Ovary (tissue), 9 donors: ENCODE measurements around the gene RPS3A. TPM values are rescaled to one million over a fixed set of nuclear protein-coding genes. Genes with fewer than 3 reads are reported as not detected.

Experiments
- DNase-seq, 5 donors: peaks; one replicate each; pipeline ENCODE4 v3.0.0-alpha.2; 2019 to 2020
- H3K27ac ChIP-seq, 2 donors: fragments of 200-600 bp; one replicate each; pipeline versions ENCODE4 v1.5.1 to v1.8.0; 2019 to 2022
- H3K27me3 ChIP-seq: fragments of 200-600 bp; one replicate; pipeline ENCODE4 v1.8.0; 2022
- H3K36me3 ChIP-seq: fragments of 200-600 bp; sonication (generic); one replicate; pipeline ENCODE4 v1.5.1; 2019
- H3K4me1 ChIP-seq: one replicate; pipeline ENCODE4 v1.8.1; 2013; ENCODE audit warnings: mild to moderate bottlenecking, moderate library complexity; ENCODE audit not compliant: insufficient read depth
- H3K4me3 ChIP-seq: fragments of 200-600 bp; sonication (generic); one replicate; pipeline ENCODE4 v1.5.1; 2017
- H3K9me3 ChIP-seq, 2 donors: fragments of 200-600 bp in 1 of 2; sonication (generic) in 1 of 2; one replicate each; pipeline versions ENCODE4 v1.5.1 to v1.8.1; 2013 to 2019; ENCODE audit warnings: mild to moderate bottlenecking in 1 of 2, moderate library complexity in 1 of 2
- CTCF ChIP-seq, 3 donors: fragments of 450-650 bp in 2 of 3; fragments of 200-600 bp in 1 of 3; IDR thresholded peaks; one replicate each; pipeline versions ENCODE4 v1.5.1 to v1.8.0; 2016 to 2022; ENCODE audit warnings: antibody characterized with exemption in 3 of 3, mild to moderate bottlenecking in 1 of 3
- EP300 ChIP-seq: sonication (generic); formaldehyde crosslinking; IDR thresholded peaks from one replicate; pipeline ENCODE4 v1.6.1; 2017; ENCODE audit warnings: antibody characterized with exemption
- POLR2A ChIP-seq: fragments of 450-650 bp; IDR thresholded peaks from one replicate; pipeline ENCODE4 v1.6.1; 2017; ENCODE audit warnings: antibody characterized with exemption, mild to moderate bottlenecking, moderate library complexity
- WGBS, 3 donors: extraction: QIAGEN DNeasy Blood & Tissue Kit in 1 of 3; methylation state at CpG; one replicate each; pipeline versions ENCODE4 v1.1.5 to v1.1.7; 2013 to 2017; 5-methylcytosine and 5-hydroxymethylcytosine counted together
- intact Hi-C, 4 donors: fragments of 100-400 bp; cut with DNase I; formaldehyde crosslinking; loops; one replicate each; pipeline versions ENCODE4 v1.11.0 to v1.15.1; 2022 to 2023
- polyA plus RNA-seq, 2 donors: library from polyadenylated mRNA; stranded (reverse); fragments of 200-250 nt in 1 of 2; fragments of 350-450 nt in 1 of 2; fragmentation: Illumina TruSeq in 1 of 2; extraction: RNeasy Lipid Tissue Mini Kit (QIAGEN cat#74804) in 1 of 2; gene quantifications; one replicate each; pipeline ENCODE4 v1.2.3, GENCODE V29; 2013 to 2014
- total RNA-seq, 7 donors: library from RNA; depleted of rRNA in 2 of 7; stranded (reverse); fragments of >200 nt in 2 of 7; fragmentation: NEBNext Ultra II Directional in 3 of 7; extraction: Animal tissue kit (Norgen Biotek cat#: 25700) in 3 of 7; gene quantifications; one replicate each; pipeline versions ENCODE4 v1.1.0 to v1.2.4, GENCODE V29; 2016 to 2023
- donor health status: DM: no; HTN: no; CAD: no; lungs with moderate emphysema.
- donor health status: DM: no; HTN: no; CAD: no.
- donor health status: Bipolar disorder and iron deficiency.
- donor health status: DM: yes; HTN: yes; CAD: no.
- donor health status: DM: no; HTN: no; CAD: no.
- donor health status: DM: yes; HTN: yes; CAD: no.

RPS3A gene
- total and polyA plus RNA-seq, 9 donors: 3,970 to 14,418 (median 5,892) TPM

- WGBS, 3 donors: 89 to 100% (median 95%) methylated on average over 1 of the region's 1 CpG
- Histone ChIP-seq H3K4me1 (peaks cover 3% of the 10 kb centered on the region), H3K9me3 (no peaks in the 10 kb centered on the region), H3K4me3 (no peak overlapping the region), H3K27ac (no peak overlapping the region), H3K36me3 (no peaks in the 10 kb centered on the region), H3K27me3 (no peaks in the 10 kb centered on the region)
- intact Hi-C loops: no loop called here
- TF ChIP-seq POLR2A: no peak
- TF ChIP-seq EP300: no peak
- no peak for TF ChIP-seq CTCF (IDR thresholded peaks at IDR 0.05)
- no peak for DNase-seq
Observed at GRCh38 chr4:151104621-151105020, 5.2 kb downstream of the RPS3A start.

GRCh38 chr4:151105454-151106032 lies 6.1 kb downstream of the RPS3A start:
- H3K4me1 ChIP-seq: peaks cover 1% of the 10 kb centered on the region
- no peaks in the 10 kb centered on the region for H3K27me3 ChIP-seq
- TF ChIP-seq POLR2A (no peak), EP300 (no peak), CTCF (IDR thresholded peaks at IDR 0.05) (no peak)
- 93 to 99% (median 95%) methylated on average over 5 of the region's 5 CpGs for WGBS, 3 donors
- H3K27ac ChIP-seq: no peak overlapping the region
- intact Hi-C loops: no loop called here
- H3K4me3 ChIP-seq: no peak overlapping the region
- no peaks in the 10 kb centered on the region for H3K9me3 ChIP-seq
- no peaks in the 10 kb centered on the region for H3K36me3 ChIP-seq
- DNase-seq: no peak

- Histone ChIP-seq H3K27me3 (no peaks in the 10 kb centered on the region), H3K9me3 (no peaks in the 10 kb centered on the region), H3K27ac (no peak overlapping the region), H3K36me3 (no peaks in the 10 kb centered on the region), H3K4me3 (no peak overlapping the region), H3K4me1 (peaks cover 1% of the 10 kb centered on the region)
- no peak for TF ChIP-seq EP300
- no peak for TF ChIP-seq POLR2A
- no peak for DNase-seq
- WGBS, 3 donors: 91 to 97% (median 94%) methylated on average over 3 of the region's 3 CpGs
- intact Hi-C loops: no loop called here
Observed at GRCh38 chr4:151107063-151107462, 7.6 kb downstream of the RPS3A start.

- Histone ChIP-seq H3K36me3 (no peaks in the 10 kb centered on the region), H3K9me3 (no peaks in the 10 kb centered on the region), H3K27me3 (no peaks in the 10 kb centered on the region), H3K4me1 (peaks cover 1% of the 10 kb centered on the region), H3K4me3 (no peak overlapping the region), H3K27ac (no peak overlapping the region)
- intact Hi-C loops: loop anchor here in 1 of 4 donors (10.0 kb wide), 1 partner anchor 255 kb away; no protein-coding TSS in a partner anchor
- WGBS, 3 donors: 98 to 99% (median 98%) methylated on average over 3 of the region's 3 CpGs
- TF ChIP-seq EP300 (no peak), POLR2A (no peak), CTCF (IDR thresholded peaks at IDR 0.05) (no peak)
- DNase-seq: no peak
Observed at GRCh38 chr4:151110236-151110635, 10.8 kb downstream of the RPS3A start.

- TF ChIP-seq EP300 (no peak), CTCF (IDR thresholded peaks at IDR 0.05) (no peak), POLR2A (no peak)
- DNase-seq: no peak
- Histone ChIP-seq H3K36me3 (no peaks in the 10 kb centered on the region), H3K27me3 (no peaks in the 10 kb centered on the region), H3K4me3 (no peak overlapping the region), H3K4me1 (no peaks in the 10 kb centered on the region), H3K9me3 (no peaks in the 10 kb centered on the region), H3K27ac (no peak overlapping the region)
- intact Hi-C loops: loop anchor here in 1 of 4 donors (10.0 kb wide), 1 partner anchor 250 kb away; no protein-coding TSS in a partner anchor
- WGBS, 3 donors: 61 to 72% (median 66%) methylated on average over 3 of the region's 3 CpGs
Observed at GRCh38 chr4:151114338-151114737, 14.9 kb downstream of the RPS3A start.
